Smooth muscle cell (in vitro differentiated cells): ENCODE data around the gene BMPER. TPM values are rescaled to one million over a fixed set of nuclear protein-coding genes. Genes with fewer than 3 reads are reported as not detected.

Experiments
- DNase-seq: peaks from one replicate; lab custom pipeline; 2025; ENCODE audit not compliant: unreplicated experiment; lab: John Stamatoyannopoulos, UW
- H2AFZ ChIP-seq: fragments of 200-600 bp; sonication (generic); 2 replicates; pipeline ENCODE4 v1.6.0; 2016; ENCODE audit warnings: antibody characterized with exemption, low read depth, mild to moderate bottlenecking
- H3F3A ChIP-seq: fragments of 200-600 bp; sonication (generic); 2 replicates; pipeline ENCODE4 v1.6.0; 2017; ENCODE audit warnings: antibody characterized with exemption, low read depth
- H3K27ac ChIP-seq: fragments of 200-600 bp; sonication (generic); 2 replicates; pipeline ENCODE4 v1.5.1; 2016; ENCODE audit warnings: low read depth, mild to moderate bottlenecking
- H3K27me3 ChIP-seq: fragments of 200-600 bp; sonication (generic); 2 replicates; pipeline ENCODE4 v1.6.1; 2016; ENCODE audit warnings: low read depth, mild to moderate bottlenecking
- H3K36me3 ChIP-seq: fragments of 200-600 bp; sonication (generic); 2 replicates; pipeline ENCODE4 v1.5.1; 2016; ENCODE audit warnings: low read depth
- H3K4me1 ChIP-seq: fragments of 200-600 bp; sonication (generic); 2 replicates; pipeline ENCODE4 v1.5.1; 2016; ENCODE audit warnings: low read depth
- H3K4me2 ChIP-seq: fragments of 200-600 bp; sonication (generic); 2 replicates; pipeline ENCODE4 v1.6.0; 2016; ENCODE audit warnings: mild to moderate bottlenecking
- H3K4me3 ChIP-seq: fragments of 200-600 bp; sonication (generic); 2 replicates; pipeline ENCODE4 v1.5.1; 2016; ENCODE audit warnings: mild to moderate bottlenecking
- H3K79me2 ChIP-seq: fragments of 200-600 bp; sonication (generic); 2 replicates; pipeline ENCODE4 v1.6.0; 2016; ENCODE audit warnings: low read depth, mild to moderate bottlenecking
- H3K9ac ChIP-seq: fragments of 200-600 bp; sonication (generic); 2 replicates; pipeline ENCODE4 v1.6.0; 2016; ENCODE audit warnings: low read depth
- H3K9me3 ChIP-seq: fragments of 200-600 bp; sonication (generic); replicated peaks from 2 replicates; pipeline ENCODE4 v1.5.1; 2016; ENCODE audit warnings: low read depth
- H4K20me1 ChIP-seq: fragments of 200-600 bp; sonication (generic); 2 replicates; pipeline ENCODE4 v1.6.0; 2016; ENCODE audit warnings: low read depth
- CTCF ChIP-seq: fragments of 200-600 bp; sonication (generic); IDR thresholded peaks from 2 replicates; pipeline ENCODE4 v1.5.1; 2017; ENCODE audit warnings: borderline replicate concordance, mild to moderate bottlenecking, antibody characterized with exemption; ENCODE audit not compliant: insufficient read depth, poor library complexity, severe bottlenecking
- WGBS: methylation state at CpG from one replicate; pipeline ENCODE4 v1.1.7; 2016; ENCODE audit warnings: low lambda C conversion rate; 5-methylcytosine and 5-hydroxymethylcytosine counted together
- polyA plus RNA-seq: library from polyadenylated mRNA; unstranded; fragments of >200 nt; fragmentation: Nextera tagmentation; extraction: Ambion mirVana; gene quantifications from 2 replicates; pipeline ENCODE4 v1.2.1, GENCODE V29; 2016
- total RNA-seq: library from RNA; depleted of rRNA; stranded (reverse); fragments of >200 nt; gene quantifications from 2 replicates; pipeline ENCODE4 v1.2.3, GENCODE V29; 2014

The BMPER gene
- total and polyA plus RNA-seq, 2 experiments from 2014 or later = 3.0 to 21.9 TPM

DNA sequence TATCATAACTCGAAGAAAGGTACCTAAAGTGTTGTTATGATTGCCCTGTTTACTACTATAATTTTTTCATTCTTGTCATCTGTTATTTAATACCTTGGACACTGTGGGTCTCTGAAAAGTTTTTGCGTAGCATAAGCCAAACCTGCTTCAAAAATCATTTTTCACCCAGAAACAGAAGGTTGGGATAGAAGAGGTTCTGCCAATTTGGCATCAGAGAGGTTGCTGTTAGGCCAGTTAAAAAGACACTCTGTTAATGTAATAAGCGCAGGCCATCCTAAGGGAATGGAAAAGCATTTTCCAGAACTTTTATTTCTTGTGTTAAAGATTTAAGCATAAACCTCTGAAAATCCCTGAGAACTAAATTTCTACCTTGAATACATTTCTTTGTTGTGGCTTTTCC lies 212.2 kb downstream of the BMPER start:
- no peaks in the 10 kb centered on the region for H3K36me3 ChIP-seq
- TF ChIP-seq CTCF = no peak
- H3K27ac ChIP-seq = no peak overlapping the region
- H3K4me3 ChIP-seq = no peak overlapping the region
- H4K20me1 ChIP-seq = no peaks in the 10 kb centered on the region
- H3K9ac ChIP-seq = no peak overlapping the region
- no peaks in the 10 kb centered on the region for H3K27me3 ChIP-seq
- no peak overlapping the region for H3K4me2 ChIP-seq
- no peaks in the 10 kb centered on the region for H3F3A ChIP-seq
- H3K79me2 ChIP-seq = no peaks in the 10 kb centered on the region
- WGBS = 93% methylated on average over 3 of the region's 3 CpGs
- DNase-seq = no peak
- H3K9me3 ChIP-seq = no peaks in the 10 kb centered on the region
- H3K4me1 ChIP-seq = no peaks in the 10 kb centered on the region
- no peak overlapping the region for H2AFZ ChIP-seq

GRCh38 chr7:34121366-34121765 lies 216.0 kb downstream of the BMPER start:
- Histone ChIP-seq H2AFZ (no peak overlapping the region), H4K20me1 (no peaks in the 10 kb centered on the region), H3K27ac (no peak overlapping the region), H3K79me2 (no peaks in the 10 kb centered on the region), H3K4me2 (no peak overlapping the region), H3K27me3 (no peaks in the 10 kb centered on the region), H3K9me3 (peaks cover 13% of the 10 kb centered on the region), H3K9ac (no peak overlapping the region), H3F3A (no peaks in the 10 kb centered on the region), H3K4me3 (no peak overlapping the region), H3K36me3 (peaks cover 9% of the 10 kb centered on the region), H3K4me1 (no peaks in the 10 kb centered on the region)
- no peak for TF ChIP-seq CTCF
- 96% methylated on average over 1 of the region's 1 CpG for WGBS
- no peak for DNase-seq

- 91% methylated on average over 2 of the region's 2 CpGs for WGBS
- Histone ChIP-seq H3K4me3 (no peak overlapping the region), H3K27me3 (no peaks in the 10 kb centered on the region), H2AFZ (no peak overlapping the region), H3K79me2 (no peaks in the 10 kb centered on the region), H3F3A (no peaks in the 10 kb centered on the region), H3K9me3 (peaks cover 13% of the 10 kb centered on the region), H3K36me3 (peaks cover 9% of the 10 kb centered on the region), H3K9ac (no peak overlapping the region), H3K4me1 (no peaks in the 10 kb centered on the region), H4K20me1 (no peaks in the 10 kb centered on the region), H3K4me2 (no peak overlapping the region), H3K27ac (no peak overlapping the region)
- no peak for TF ChIP-seq CTCF
- DNase-seq = no peak
These were observed 218.0 kb downstream of the BMPER start for GRCh38 chr7:34123316-34123715.

GRCh38 chr7:34124765-34125164 lies 219.4 kb downstream of the BMPER start:
- WGBS = 0% methylated on average over 1 of the region's 1 CpG
- H4K20me1 ChIP-seq = no peaks in the 10 kb centered on the region
- H3F3A ChIP-seq = no peaks in the 10 kb centered on the region
- H3K79me2 ChIP-seq = no peaks in the 10 kb centered on the region
- H2AFZ ChIP-seq = no peak overlapping the region
- no peak overlapping the region for H3K27ac ChIP-seq
- no peaks in the 10 kb centered on the region for H3K4me1 ChIP-seq
- peaks cover 9% of the 10 kb centered on the region for H3K36me3 ChIP-seq
- no peak overlapping the region for H3K9ac ChIP-seq
- TF ChIP-seq CTCF = no peak
- H3K27me3 ChIP-seq = no peaks in the 10 kb centered on the region
- H3K4me2 ChIP-seq = no peak overlapping the region
- no peak for DNase-seq
- peaks cover 13% of the 10 kb centered on the region for H3K9me3 ChIP-seq
- H3K4me3 ChIP-seq = no peak overlapping the region
